WI38 (cell line): ENCODE results near the gene MYOM1.

Experiments
- H3K4me3 ChIP-seq: 2 replicates; pipeline ENCODE4 v1.5.1; 2011; ENCODE audit warnings: low read depth, mild to moderate bottlenecking, control low read depth, low read length
- TF ChIP-seq, protein P1 (sequence below): IDR thresholded peaks from 2 replicates; pipeline ENCODE4 v1.5.1; 2012; ENCODE audit warnings: low read depth, mild to moderate bottlenecking, control low read depth, low read length

The MYOM1 gene

GRCh38 chr18:3217948-3218647 is 1.7 kb downstream of the MYOM1 start:
- TF ChIP-seq, protein P1, sequence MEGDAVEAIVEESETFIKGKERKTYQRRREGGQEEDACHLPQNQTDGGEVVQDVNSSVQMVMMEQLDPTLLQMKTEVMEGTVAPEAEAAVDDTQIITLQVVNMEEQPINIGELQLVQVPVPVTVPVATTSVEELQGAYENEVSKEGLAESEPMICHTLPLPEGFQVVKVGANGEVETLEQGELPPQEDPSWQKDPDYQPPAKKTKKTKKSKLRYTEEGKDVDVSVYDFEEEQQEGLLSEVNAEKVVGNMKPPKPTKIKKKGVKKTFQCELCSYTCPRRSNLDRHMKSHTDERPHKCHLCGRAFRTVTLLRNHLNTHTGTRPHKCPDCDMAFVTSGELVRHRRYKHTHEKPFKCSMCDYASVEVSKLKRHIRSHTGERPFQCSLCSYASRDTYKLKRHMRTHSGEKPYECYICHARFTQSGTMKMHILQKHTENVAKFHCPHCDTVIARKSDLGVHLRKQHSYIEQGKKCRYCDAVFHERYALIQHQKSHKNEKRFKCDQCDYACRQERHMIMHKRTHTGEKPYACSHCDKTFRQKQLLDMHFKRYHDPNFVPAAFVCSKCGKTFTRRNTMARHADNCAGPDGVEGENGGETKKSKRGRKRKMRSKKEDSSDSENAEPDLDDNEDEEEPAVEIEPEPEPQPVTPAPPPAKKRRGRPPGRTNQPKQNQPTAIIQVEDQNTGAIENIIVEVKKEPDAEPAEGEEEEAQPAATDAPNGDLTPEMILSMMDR: no peak
- H3K4me3 ChIP-seq: no peak overlapping the region

DNA sequence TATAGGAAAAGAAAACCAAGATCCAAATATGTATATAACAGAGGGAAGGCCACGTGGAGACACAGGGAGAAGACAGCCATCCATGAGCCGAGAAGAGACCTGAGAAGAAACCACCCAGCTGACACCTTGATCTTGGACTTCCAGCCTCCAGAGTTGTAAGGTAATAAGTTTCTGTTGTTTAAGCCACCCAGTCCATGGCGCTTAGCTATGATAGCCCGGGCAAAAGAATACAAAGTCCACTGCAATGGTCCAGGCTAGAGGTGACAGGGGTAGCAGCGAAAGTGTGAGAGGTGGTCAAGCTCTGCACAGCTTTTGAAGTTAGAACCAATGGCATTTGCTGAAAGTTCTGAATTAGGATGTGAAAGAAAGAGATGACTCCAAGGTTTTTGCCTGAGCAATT is 2.8 kb downstream of the MYOM1 start:
- TF ChIP-seq, protein P1: no peak
- no peak overlapping the region for H3K4me3 ChIP-seq

DNA sequence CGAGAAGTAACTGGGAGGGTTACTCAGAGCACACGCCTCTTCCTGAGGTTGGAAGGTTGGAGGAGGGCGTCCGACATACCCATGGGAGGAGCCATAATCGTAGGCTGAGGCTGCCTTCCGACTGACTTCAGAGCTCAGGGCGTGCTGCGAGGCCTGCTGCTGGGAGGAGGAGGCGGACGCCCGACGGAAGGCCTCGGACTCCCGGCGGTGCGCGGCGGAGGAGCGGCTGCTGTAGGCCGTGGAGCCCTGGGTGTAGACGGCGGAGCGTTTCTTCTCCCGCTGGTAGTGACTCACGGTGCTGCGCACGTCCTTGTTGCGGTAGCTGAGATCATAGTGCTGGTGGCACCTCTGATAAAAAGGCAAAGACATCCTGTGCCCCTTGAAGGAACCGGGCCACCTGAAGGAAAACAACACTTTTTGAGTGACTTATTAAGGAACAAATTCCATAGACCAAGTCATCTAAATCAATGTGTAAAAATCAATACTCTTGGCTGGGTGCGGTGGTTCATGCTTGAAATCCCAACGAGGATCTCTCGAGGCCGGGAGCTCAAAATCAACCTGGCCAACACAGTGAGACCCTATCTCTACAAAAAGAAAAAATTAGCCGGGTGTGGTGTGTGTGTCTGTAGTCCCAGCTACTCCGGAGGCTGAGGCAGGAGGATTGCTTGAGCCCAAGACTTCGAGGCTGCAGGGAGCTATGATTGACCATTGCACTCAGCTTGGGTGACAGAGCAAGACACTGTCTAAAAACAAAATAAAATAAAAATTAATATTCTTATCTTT is 4.7 kb downstream of the MYOM1 start:
- TF ChIP-seq, protein P1: no peak

DNA sequence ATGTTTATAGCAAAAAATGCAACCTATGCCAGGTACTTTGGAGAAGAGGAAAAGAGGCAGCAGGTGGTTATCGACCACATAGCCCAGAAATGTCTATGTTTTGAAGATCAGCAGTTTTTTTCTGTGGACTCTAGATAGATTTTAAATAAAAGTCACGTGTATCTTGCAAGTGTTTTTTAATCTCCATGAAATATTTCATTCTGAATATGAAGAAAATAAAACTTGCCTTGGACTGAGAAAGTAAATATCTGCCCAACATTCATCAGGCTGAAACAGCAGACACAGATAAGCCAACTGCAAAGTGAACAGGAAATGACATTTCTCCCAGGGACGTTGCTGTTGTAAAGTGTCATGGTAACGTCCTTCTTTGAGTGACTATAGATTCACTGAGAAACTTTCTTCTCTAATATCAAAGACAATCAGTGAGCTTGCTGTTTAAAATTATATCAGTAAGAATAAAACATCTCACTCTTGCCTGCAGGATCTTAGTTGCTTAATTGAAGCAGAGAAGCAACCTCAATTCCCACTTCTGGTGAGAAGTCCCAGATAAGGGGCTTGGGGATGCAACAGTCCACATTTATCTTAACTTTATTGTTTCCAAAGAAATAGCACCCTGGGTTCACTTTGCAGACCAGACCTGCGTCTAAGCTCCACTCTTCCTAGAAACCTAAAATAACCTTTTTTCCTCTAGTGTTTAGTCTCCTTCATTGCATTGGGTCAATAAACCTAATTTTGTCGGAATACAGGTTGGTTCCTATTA is 6.3 kb downstream of the MYOM1 start:
- TF ChIP-seq, protein P1: no peak
- no peak overlapping the region for H3K4me3 ChIP-seq

More for the DNA sequence above, 4.7 kb downstream of the MYOM1 start:
- no peak overlapping the region for H3K4me3 ChIP-seq

- no peak overlapping the region for H3K4me3 ChIP-seq
- TF ChIP-seq, protein P1: no peak
Measured at GRCh38 chr18:3212657-3213056, 7.1 kb downstream of the MYOM1 start.

GRCh38 chr18:3211236-3211992 is 8.4 kb downstream of the MYOM1 start:
- H3K4me3 ChIP-seq: no peak overlapping the region
- TF ChIP-seq, protein P1: no peak
